Fibroblast of lung (primary cell): ENCODE results near the gene CLPTM1L.

ENCODE experiments used
- CTCF ChIP-seq, 2 donors: IDR thresholded peaks in 1 of 2; conservative IDR thresholded peaks in 1 of 2; 1 replicate in 1 of 2; 2 replicates in 1 of 2; pipeline ENCODE4 v1.5.1; 2011 to 2012; ENCODE audit warnings: low read length in 2 of 2, control low read depth in 1 of 2, inconsistent platforms in 1 of 2, low read depth in 1 of 2, mild to moderate bottlenecking in 1 of 2
- EZH2 ChIP-seq: IDR thresholded peaks from 2 replicates; pipeline ENCODE4 v1.5.1; 2012; ENCODE audit warnings: low read length, control low read depth, mild to moderate bottlenecking; ENCODE audit errors: missing control alignments

DNA sequence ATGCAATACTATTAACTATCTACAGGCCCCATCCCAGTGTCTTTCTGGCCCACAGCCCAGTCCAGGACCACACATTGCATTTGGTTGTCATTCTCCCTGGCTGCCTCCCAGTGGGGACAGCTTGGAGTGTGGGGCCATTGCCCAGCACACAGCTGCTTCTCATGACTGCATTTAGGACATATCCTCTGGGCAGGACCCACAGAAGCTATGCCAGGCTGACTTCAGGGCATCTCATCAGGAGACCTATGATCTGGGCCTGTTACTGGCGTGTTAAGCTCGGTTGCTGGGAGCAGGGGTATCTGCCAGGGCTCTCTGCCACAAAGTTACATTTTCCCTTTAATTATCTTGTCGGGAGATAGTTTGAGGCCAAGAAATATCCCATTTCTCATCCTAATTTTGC lies 32.1 kb upstream of the CLPTM1L start:
- TF ChIP-seq CTCF (conservative IDR thresholded peaks at IDR 0.05 in 1 of 2, IDR thresholded peaks at IDR 0.05 in 1 of 2; ENCODE audit: low read depth in 1 of 2, low read length in 2 of 2) (no peak), EZH2 (no peak)
